GM12892 (cell line): Measurements from ENCODE around the gene SERPINA12.
A peak's percentile ranks its signal among the peaks of the same experiment; 100 is the strongest.

Source experiments
- DNase-seq: peaks from one replicate; pipeline ENCODE4 v3.0.0; 2011; ENCODE audit not compliant: insufficient read length
- FAIRE-seq: peaks from 2 replicates; lab custom pipeline; 2011; peaks lifted over from hg19 to GRCh38; lab: Jason Lieb, UNC
- POLR2A ChIP-seq: IDR thresholded peaks from 2 replicates; pipeline ENCODE4 v1.6.1; 2011; ENCODE audit warnings: low read depth, low read length, control low read depth
- POLR2AphosphoS5 ChIP-seq: IDR thresholded peaks from 2 replicates; pipeline ENCODE4 v1.6.1; 2011; ENCODE audit warnings: low read depth, low read length, control low read depth
- TAF1 ChIP-seq: IDR thresholded peaks from 2 replicates; pipeline ENCODE4 v1.6.1; 2011; ENCODE audit warnings: low read depth, mild to moderate bottlenecking, control low read depth, low read length, borderline replicate concordance

Gene SERPINA12

DNA sequence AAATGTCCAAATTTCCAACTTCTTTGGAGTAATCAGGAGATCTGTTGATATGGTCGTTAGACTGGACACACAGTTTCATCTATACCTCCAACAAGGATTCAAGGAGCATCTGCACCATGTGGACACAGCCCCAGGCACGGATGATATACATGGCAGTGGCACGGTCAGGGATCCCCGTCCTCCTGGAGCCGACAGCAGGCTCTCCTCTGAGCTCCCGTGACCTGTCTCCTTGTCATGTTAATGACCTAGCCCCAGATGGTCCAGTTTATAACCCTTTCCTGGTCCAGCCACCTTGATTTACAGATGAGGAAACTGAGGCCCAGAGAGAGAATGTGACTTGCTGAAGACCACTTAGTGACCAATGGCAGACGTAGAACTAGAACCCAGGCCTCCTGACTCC, 35.5 kb upstream of the SERPINA12 start:
- no peak for TF ChIP-seq POLR2A
- no peak for TF ChIP-seq POLR2AphosphoS5
- no peak for TF ChIP-seq TAF1
- no peak for FAIRE-seq
- DNase-seq, result no peak

DNA sequence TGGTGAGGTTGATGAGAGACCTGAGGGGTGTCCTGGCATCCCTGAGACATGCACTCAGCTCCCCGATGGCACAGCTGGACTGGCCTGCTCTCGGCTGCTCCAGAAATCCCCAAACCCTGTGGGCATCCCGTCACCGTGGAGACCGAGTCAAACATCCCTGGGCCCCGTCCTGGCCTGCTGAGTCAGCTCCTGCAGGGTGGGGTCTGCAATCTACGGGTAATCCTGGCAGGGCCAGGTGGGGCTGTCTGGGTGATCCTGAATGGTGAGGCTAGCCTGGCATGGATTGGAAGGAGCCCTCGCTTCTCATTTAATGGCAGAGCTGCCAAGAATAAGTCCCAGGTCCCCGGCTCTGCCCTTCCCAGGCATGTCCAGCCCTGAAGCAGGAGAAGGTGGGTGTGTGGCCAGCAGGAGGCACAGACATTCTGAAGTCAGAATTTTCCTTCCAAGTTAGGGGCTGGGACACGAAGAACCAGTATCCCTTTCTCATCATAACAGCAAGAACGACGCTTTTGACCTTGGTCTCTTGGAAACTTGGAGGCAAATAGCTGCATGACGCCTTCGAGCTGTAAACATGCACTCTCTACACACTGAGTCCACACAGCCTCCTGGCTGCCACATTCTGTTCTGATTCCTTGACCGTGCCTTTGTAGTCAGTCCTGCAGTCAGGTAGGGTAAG, 34.3 kb upstream of the SERPINA12 start:
- TF ChIP-seq POLR2A (no peak), TAF1 (no peak), POLR2AphosphoS5 (no peak)
- DNase-seq, result no peak
- peak; percentile 5 for FAIRE-seq

DNA sequence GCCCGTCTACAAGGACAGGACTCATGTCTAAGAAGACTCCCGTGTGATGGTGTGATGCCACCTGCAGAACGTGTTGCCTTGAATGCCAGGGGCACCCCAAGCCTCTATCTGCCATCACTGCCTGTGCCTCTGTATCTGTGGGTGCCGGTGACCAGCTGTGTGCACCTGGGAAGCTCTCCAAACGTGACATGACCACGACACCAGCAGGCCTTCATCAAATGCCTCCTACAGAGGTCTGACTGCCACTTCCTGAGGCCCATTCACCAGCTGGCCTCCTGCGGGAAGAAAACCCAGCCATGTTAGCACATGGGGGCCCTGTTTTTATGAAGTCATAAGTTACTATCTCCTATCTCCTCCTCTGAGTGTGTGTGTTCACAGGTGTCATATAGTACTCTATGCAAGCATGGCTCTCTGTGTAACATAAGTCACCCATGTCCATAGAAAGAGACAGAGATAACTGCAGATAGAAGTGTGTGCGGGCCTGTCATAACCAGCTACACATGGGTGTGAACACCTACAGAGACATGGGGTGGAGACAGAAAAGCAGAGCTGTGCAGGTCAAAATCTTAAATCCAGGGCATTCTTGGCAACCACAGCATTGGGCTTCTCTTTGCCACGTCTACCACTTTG, 33.7 kb upstream of the SERPINA12 start:
- no peak for TF ChIP-seq POLR2AphosphoS5
- FAIRE-seq (no peak), DNase-seq (no peak)

DNA sequence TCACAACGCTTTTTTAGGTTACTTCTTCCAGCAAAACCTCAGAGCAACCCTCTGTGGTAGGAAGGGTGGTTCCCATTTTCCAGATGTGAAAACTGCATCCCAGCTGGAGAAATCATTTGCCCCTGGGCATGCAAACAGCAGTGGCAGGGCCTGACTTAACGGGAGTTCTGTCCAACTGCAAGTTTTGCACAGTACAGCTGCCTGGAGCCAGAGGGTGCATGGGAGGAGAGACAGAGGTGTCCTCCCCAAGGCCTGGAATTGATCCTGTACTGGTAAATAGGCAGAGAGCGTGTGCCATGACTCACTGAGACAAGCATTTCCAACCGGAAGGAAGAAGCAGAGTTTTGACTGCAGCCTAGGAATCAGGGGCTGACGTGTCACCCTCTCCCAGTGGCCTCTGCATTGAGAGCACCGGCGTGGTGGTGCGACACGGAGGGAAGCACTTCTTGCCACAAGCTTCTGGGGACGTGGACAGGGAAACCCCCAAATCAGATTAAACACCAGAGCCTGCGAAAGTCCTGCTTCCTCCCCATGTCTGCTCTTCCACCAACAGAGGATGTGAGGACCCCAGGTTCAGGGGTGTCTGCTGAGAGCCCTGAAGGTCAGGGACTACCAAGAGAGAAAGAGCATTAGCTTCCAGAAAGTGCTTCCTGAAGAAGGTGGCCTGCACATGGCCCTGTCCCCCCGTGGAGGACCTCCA, 33.0 kb upstream of the SERPINA12 start:
- FAIRE-seq, result no peak
- no peak for DNase-seq
- TF ChIP-seq POLR2A (no peak), POLR2AphosphoS5 (no peak), TAF1 (no peak)

DNA sequence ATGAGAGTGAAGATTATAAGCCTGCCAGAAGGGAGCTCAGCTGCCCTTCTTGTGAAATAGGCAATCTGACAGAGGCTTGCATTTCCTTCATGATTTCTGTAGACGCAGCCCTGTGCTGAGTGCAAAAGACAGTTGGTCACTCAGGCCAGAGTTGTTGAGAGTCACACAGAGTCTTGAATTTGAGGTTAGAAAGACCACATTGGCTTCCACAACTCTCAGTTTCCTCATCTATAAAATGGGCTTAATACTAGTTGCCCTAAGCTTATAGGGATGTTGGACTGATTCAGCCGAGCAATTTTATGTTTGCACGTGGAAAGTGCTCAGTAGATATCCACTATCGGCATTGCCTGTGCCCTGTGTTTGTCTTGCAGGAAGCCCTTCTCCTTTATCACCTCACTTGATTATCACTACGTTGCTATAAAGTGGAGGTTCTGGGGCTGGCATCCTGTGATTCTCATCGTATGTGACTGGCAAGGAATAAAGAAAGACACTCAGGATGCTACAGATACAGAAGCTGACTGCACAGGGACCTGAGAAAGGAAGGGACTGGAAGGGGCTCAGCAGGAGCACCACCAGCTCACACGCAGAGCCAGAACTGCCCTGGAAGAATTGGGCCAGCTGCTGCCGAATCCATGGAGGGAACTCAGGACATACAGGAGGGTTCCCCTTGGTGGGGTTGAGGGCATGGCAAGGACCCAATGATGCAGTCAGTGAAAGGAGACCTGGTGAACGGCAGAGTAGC, 32.1 kb upstream of the SERPINA12 start:
- TF ChIP-seq POLR2AphosphoS5 (no peak), POLR2A (no peak), TAF1 (no peak)
- FAIRE-seq (no peak), DNase-seq (no peak)

DNA sequence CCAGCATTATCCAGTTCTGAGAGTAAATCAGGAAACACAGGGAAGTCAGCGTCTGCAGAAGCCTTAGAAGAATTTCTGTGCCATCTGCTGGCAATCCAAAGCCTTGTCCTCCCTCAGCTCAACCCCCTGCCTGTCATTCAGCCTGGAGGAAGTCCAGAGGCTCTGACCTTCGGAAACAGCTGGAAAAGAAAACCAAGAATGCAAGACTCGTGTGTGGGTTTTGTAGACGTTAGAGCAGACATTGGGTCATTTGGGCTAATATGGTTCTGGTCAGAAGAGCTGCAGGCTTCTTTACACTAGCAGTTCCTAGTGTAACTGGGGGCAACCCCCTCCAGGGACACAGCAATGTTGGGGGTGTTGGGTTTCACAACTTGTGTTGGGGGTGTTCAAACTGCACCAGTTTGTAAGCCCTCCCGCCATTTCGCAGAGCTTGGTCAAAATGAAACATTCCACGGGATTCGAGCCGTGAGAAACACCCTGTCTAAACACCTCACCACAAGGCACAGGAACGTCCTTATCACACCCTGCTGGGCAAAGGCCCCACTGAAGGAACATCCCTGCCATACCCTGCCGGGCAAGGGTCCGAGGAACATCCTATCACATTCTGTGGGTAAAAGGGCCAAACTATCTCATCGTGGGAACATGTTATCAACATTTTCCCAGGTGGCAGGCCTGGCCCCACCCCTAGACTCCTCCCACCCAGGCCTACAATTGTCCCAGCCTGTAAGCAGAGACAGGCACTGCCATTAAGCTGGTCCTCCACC, 30.9 kb upstream of the SERPINA12 start:
- TF ChIP-seq POLR2AphosphoS5 (no peak), POLR2A (no peak), TAF1 (no peak)
- no peak for FAIRE-seq
- DNase-seq, result no peak

DNA sequence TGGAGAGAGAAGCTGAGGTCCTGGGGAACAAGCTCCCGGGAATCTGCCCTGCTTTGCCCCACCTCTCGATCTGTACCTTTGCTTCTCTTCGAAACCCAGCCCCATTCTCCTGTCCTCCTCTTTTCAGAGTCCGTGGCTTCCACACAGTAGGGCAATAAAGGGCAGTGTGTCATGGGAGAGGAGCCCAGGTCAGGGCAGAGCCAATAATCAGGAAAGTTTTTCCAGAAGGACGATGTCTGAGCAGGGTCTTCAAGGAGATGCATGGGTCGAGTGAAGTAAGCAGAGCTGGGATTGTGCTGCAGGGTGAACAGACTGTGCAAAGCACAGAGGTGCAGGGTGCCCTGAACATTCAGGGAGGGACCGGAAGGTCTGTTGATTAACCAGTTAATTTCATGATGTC, 29.9 kb upstream of the SERPINA12 start:
- FAIRE-seq (no peak), DNase-seq (no peak)
- TF ChIP-seq TAF1 (no peak), POLR2A (no peak), POLR2AphosphoS5 (no peak)

DNA sequence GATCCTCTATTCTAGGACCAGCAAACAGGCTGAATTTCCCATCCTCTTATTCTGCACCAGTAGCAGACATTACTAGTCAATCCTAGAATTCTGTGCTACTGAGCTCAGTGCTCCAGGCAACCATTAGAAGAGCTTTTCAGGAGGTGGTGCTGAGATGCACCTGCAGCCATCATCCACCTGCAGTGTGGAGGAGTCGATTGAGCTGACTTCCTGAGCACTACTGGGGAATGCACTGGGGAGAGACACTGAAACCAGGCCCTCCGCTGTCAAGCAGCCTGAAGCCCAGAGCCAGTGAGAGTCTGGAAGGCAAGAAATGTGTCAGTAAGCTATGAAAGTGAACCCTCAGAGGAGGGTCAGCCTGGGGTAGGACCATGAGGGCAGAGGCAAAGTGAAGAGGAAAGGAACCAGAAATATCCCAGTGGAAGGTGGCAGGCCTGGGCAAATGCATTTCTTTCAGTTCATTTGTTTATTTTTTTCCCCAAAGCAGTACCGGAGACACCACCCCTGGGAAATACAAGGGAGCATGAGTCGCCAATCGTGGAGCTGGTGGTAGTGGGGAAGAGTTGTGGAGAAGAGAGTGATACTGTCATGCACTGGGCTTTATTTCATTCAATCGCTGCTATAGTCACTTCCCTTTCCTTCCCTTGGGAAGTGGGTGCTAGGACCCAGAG, 28.9 kb upstream of the SERPINA12 start:
- no peak for FAIRE-seq
- no peak for TF ChIP-seq TAF1
- no peak for TF ChIP-seq POLR2AphosphoS5
- TF ChIP-seq POLR2A, result no peak
- DNase-seq, result no peak

DNA sequence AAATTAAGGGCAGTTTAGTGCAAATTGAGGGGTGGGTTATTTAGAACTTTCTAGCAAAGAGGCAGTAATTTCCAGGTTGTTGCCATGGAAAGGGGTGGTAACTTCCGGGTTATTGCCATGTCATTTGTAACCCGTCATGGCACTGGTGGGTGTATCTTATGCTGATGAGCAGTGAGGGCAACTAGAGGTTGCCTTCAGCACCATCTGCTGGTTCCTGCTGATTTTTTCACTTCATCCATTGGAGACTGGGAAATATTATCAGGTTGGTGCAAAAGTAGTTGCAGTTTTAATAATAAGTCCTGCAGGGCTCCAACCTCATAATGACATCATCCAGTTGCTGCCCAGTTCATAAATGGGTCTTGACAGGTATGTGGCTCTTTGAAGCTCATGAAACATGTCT, 27.6 kb upstream of the SERPINA12 start:
- FAIRE-seq (no peak), DNase-seq (no peak)
- no peak for TF ChIP-seq POLR2AphosphoS5
- TF ChIP-seq POLR2A, result no peak
- no peak for TF ChIP-seq TAF1

DNA sequence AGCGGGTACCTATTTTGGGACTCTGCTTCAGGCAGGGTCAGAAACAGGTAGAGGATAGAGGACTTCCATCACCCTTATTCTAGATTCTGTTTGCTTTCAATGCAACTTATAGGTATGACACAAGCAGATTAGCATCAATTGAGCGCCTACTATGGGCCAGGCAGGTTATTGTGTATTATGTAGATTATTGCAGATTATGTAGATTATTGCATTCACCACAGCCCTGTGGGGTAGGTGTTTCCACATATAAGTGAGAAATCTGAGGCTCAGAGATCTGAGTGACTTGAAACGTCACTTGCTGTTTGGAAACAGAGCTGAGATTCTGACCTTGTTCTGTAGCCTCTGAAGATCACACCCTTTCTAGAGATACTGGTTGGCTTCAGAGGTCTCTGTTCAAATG, 26.2 kb upstream of the SERPINA12 start:
- TF ChIP-seq POLR2AphosphoS5 (no peak), POLR2A (no peak), TAF1 (no peak)
- DNase-seq (no peak), FAIRE-seq (no peak)
